ENCODE results near the gene BCL6B.
A peak's percentile ranks its signal among the peaks of the same experiment; 100 is the strongest.

- TF ChIP-seq CTCF (IDR thresholded peaks at IDR 0.05 in 2 of 3, conservative IDR thresholded peaks at IDR 0.05 in 1 of 3; ENCODE audit: borderline replicate concordance in 1 of 3, insufficient read depth in 1 of 3, low read depth in 2 of 3, low read length in 2 of 3) (no peak), TCF7L2 (IDR thresholded peaks at IDR 0.05; ENCODE audit: borderline replicate concordance, extremely low read depth, insufficient read depth, insufficient read length) (peak; percentile 41)
These were observed 37.5 kb downstream of the BCL6B start for GRCh38 chr17:7060165-7060891.
